GM23338 (cell line): ENCODE measurements around the gene MET. TPM values are rescaled to one million over a fixed set of nuclear protein-coding genes. Genes with fewer than 3 reads are reported as not detected.
A peak's percentile ranks its signal among the peaks of the same experiment; 100 is the strongest.

ENCODE experiments used
- ATAC-seq: fragments of 200-7000 bp; cut with Tn5 transposase; 3 replicates; pipeline ENCODE4 v1.9.1; 2020
- DNase-seq: peaks from one replicate; pipeline ENCODE4 v3.0.0-alpha.2; 2015; ENCODE audit warnings: low spot score
- H2AFZ ChIP-seq: fragments of 200-600 bp; sonication (generic); 2 replicates; pipeline ENCODE4 v1.8.0; 2016; ENCODE audit warnings: antibody characterized with exemption, mild to moderate bottlenecking, moderate library complexity
- H3F3A ChIP-seq: fragments of 200-600 bp; sonication (generic); replicated peaks from 2 replicates; pipeline ENCODE4 v1.8.0; 2017; ENCODE audit warnings: antibody characterized with exemption, mixed run types, low read depth
- H3K27ac ChIP-seq: fragments of 200-600 bp; sonication (generic); 2 replicates; pipeline ENCODE4 v1.6.1; 2016; ENCODE audit warnings: low read depth
- H3K27me3 ChIP-seq: fragments of 200-600 bp; sonication (generic); 2 replicates; pipeline ENCODE4 v1.8.0; 2016; ENCODE audit warnings: mild to moderate bottlenecking, mixed run types, moderate library complexity; ENCODE audit not compliant: insufficient read depth
- H3K36me3 ChIP-seq: fragments of 200-600 bp; sonication (generic); 2 replicates; pipeline ENCODE4 v1.8.0; 2016; ENCODE audit warnings: mild to moderate bottlenecking; ENCODE audit not compliant: insufficient read depth
- H3K4me1 ChIP-seq: fragments of 200-600 bp; sonication (generic); 2 replicates; pipeline ENCODE4 v1.8.0; 2016; ENCODE audit warnings: mild to moderate bottlenecking, moderate library complexity; ENCODE audit not compliant: insufficient read depth
- H3K4me2 ChIP-seq: fragments of 200-600 bp; sonication (generic); 2 replicates; pipeline ENCODE4 v1.7.1; 2017; ENCODE audit warnings: mixed run types
- H3K4me3 ChIP-seq: fragments of 200-600 bp; sonication (generic); 2 replicates; pipeline ENCODE4 v1.6.1; 2016; ENCODE audit warnings: mixed run types
- H3K79me2 ChIP-seq: fragments of 200-600 bp; sonication (generic); replicated peaks from 2 replicates; pipeline ENCODE4 v1.8.0; 2017; ENCODE audit warnings: mild to moderate bottlenecking; ENCODE audit not compliant: insufficient read depth
- H3K9me2 ChIP-seq: fragments of 200-600 bp; sonication (generic); 2 replicates; pipeline ENCODE4 v1.8.0; 2017; ENCODE audit not compliant: insufficient read depth
- H4K20me1 ChIP-seq: fragments of 200-600 bp; sonication (generic); replicated peaks from 2 replicates; pipeline ENCODE4 v1.8.0; 2017; ENCODE audit warnings: mild to moderate bottlenecking; ENCODE audit not compliant: insufficient read depth
- H3K27ac Mint-ChIP-seq: 2 replicates; pipeline ENCODE4 v1.8.0; 2020; ENCODE audit warnings: inconsistent platforms, mild to moderate bottlenecking, moderate library complexity, mixed read lengths
- H3K27me3 Mint-ChIP-seq: 3 replicates; pipeline ENCODE4 v1.8.0; 2022; ENCODE audit warnings: low read depth, mild to moderate bottlenecking, moderate library complexity, mixed read lengths, inconsistent platforms; ENCODE audit not compliant: insufficient read depth, poor library complexity
- H3K36me3 Mint-ChIP-seq: 3 replicates; pipeline ENCODE4 v1.8.0; 2021; ENCODE audit warnings: low read depth, mild to moderate bottlenecking, inconsistent platforms, moderate library complexity, mixed read lengths
- H3K4me1 Mint-ChIP-seq: 3 replicates; pipeline ENCODE4 v1.8.0; 2020; ENCODE audit warnings: mild to moderate bottlenecking, inconsistent platforms, mixed read lengths
- H3K4me3 Mint-ChIP-seq: 3 replicates; pipeline ENCODE4 v1.8.0; 2021; ENCODE audit warnings: moderate library complexity, mild to moderate bottlenecking, inconsistent platforms, mixed read lengths
- H3K9me3 Mint-ChIP-seq: 3 replicates; pipeline ENCODE4 v1.8.0; 2020; ENCODE audit warnings: moderate library complexity, mild to moderate bottlenecking, inconsistent platforms, mixed read lengths
- CREB1 ChIP-seq: fragments of 250-450 bp; sonication (Bioruptor Pico); IDR thresholded peaks from 2 replicates; pipeline ENCODE4 v1.5.0; 2020; ENCODE audit warnings: low read depth, mild to moderate bottlenecking, moderate library complexity
- ETS1 ChIP-seq: IDR thresholded peaks from 2 replicates; pipeline ENCODE4 v1.6.1; 2016; ENCODE audit warnings: antibody characterized with exemption
- EZH2 ChIP-seq: fragments of 200-600 bp; sonication (generic); IDR thresholded peaks from one replicate; pipeline ENCODE4 v1.8.0; 2017; ENCODE audit warnings: antibody characterized with exemption, mild to moderate bottlenecking, low read depth; ENCODE audit not compliant: unreplicated experiment
- EZH2phosphoT487 ChIP-seq: fragments of 200-600 bp; sonication (generic); IDR thresholded peaks from one replicate; pipeline ENCODE4 v1.8.1; 2018; ENCODE audit warnings: antibody characterized with exemption; ENCODE audit not compliant: unreplicated experiment
- JUNB ChIP-seq: IDR thresholded peaks from one replicate; pipeline ENCODE4 v1.6.1; 2016; ENCODE audit warnings: antibody characterized with exemption; ENCODE audit not compliant: unreplicated experiment
- NANOG ChIP-seq: IDR thresholded peaks from 2 replicates; pipeline ENCODE4 v1.6.1; 2016; ENCODE audit warnings: antibody characterized with exemption, borderline replicate concordance
- POLR2AphosphoS5 ChIP-seq: IDR thresholded peaks from 2 replicates; pipeline ENCODE4 v1.6.1; 2016; ENCODE audit warnings: antibody characterized with exemption, low read depth
- REST ChIP-seq: IDR thresholded peaks from one replicate; pipeline ENCODE4 v1.6.1; 2018; ENCODE audit warnings: antibody characterized with exemption; ENCODE audit not compliant: unreplicated experiment
- STAT1 ChIP-seq: IDR thresholded peaks from one replicate; pipeline ENCODE4 v1.6.1; 2016; ENCODE audit warnings: antibody characterized with exemption; ENCODE audit not compliant: unreplicated experiment
- ZNF114 ChIP-seq: fragments of 250-450 bp; sonication (Bioruptor Pico); IDR thresholded peaks from 2 replicates; pipeline ENCODE4 v1.5.0; 2020; ENCODE audit warnings: mild to moderate bottlenecking, moderate library complexity
- ZNF331 ChIP-seq: fragments of 250-450 bp; sonication (Bioruptor Pico); IDR thresholded peaks from 2 replicates; pipeline ENCODE4 v1.5.0; 2020; ENCODE audit warnings: low read depth, mild to moderate bottlenecking, moderate library complexity
- ZNF462 ChIP-seq: fragments of 250-450 bp; sonication (Bioruptor Pico); IDR thresholded peaks from 2 replicates; pipeline ENCODE4 v1.5.0; 2020; ENCODE audit warnings: mild to moderate bottlenecking, moderate library complexity
- polyA plus RNA-seq: library from polyadenylated mRNA; unstranded; fragments of >200 nt; fragmentation: Nextera tagmentation; extraction: Ambion mirVana; gene quantifications from 2 replicates; pipeline ENCODE4 v1.2.1, GENCODE V29; 2016
- total RNA-seq: library from RNA; depleted of rRNA; stranded (reverse); fragments of >200 nt; shearing (Covaris generic); gene quantifications from 2 replicates; pipeline ENCODE4 v1.2.3, GENCODE V29; 2014

The MET gene
- total and polyA plus RNA-seq, 2 experiments from 2014 or later, result 4.8 to 23.1 TPM

GRCh38 chr7:116790025-116790424, 118.0 kb downstream of the MET start:
- no peaks in the 10 kb centered on the region; the same call in 2 of the 3 replicates for H3K9me3 Mint-ChIP-seq

GRCh38 chr7:116792813-116793212, 120.8 kb downstream of the MET start:
- no peaks in the 10 kb centered on the region for H3K36me3 Mint-ChIP-seq
- Histone ChIP-seq H3K27me3 (no peaks in the 10 kb centered on the region), H2AFZ (no peak overlapping the region), H3K79me2 (no peaks in the 10 kb centered on the region), H3K4me2 (no peak overlapping the region), H3F3A (no peaks in the 10 kb centered on the region), H3K4me3 (no peak overlapping the region), H3K4me1 (peaks cover 3% of the 10 kb centered on the region; the same call in 1 of the 2 replicates), H3K27ac (no peak overlapping the region), H4K20me1 (no peaks in the 10 kb centered on the region), H3K36me3 (no peaks in the 10 kb centered on the region), H3K9me2 (no peaks in the 10 kb centered on the region)
- DNase-seq, result peak; percentile 26
- no peak overlapping the region for H3K27ac Mint-ChIP-seq
- no peaks in the 10 kb centered on the region; the same call in 2 of the 3 replicates for H3K9me3 Mint-ChIP-seq
- TF ChIP-seq ETS1 (no peak), ZNF462 (CRISPR knock-in tag) (no peak; the same call in 1 of the 2 replicates), POLR2AphosphoS5 (no peak), ZNF331 (CRISPR knock-in tag) (no peak), CREB1 (CRISPR knock-in tag) (no peak), NANOG (no peak), EZH2 (no peak), JUNB (no peak), STAT1 (no peak), ZNF114 (CRISPR knock-in tag) (no peak), REST (no peak)
- peaks cover 7% of the 10 kb centered on the region for H3K27me3 Mint-ChIP-seq
- peaks cover 7% of the 10 kb centered on the region for H3K4me1 Mint-ChIP-seq
- ATAC-seq, result peak; percentile 54; the same call in 1 of the 3 replicates
- H3K4me3 Mint-ChIP-seq, result no peak overlapping the region

More at GRCh38 chr7:116790025-116790424, 118.0 kb downstream of the MET start:
- Mint-ChIP-seq H3K36me3 (no peaks in the 10 kb centered on the region), H3K27me3 (peaks cover 7% of the 10 kb centered on the region), H3K27ac (no peak overlapping the region), H3K4me3 (no peak overlapping the region), H3K4me1 (peaks cover 7% of the 10 kb centered on the region; the same call in 2 of the 3 replicates)
- Histone ChIP-seq H3K4me2 (no peak overlapping the region), H3K27ac (no peak overlapping the region), H3K36me3 (no peaks in the 10 kb centered on the region), H3K27me3 (no peaks in the 10 kb centered on the region), H3K79me2 (no peaks in the 10 kb centered on the region), H3K4me3 (no peak overlapping the region), H3F3A (no peaks in the 10 kb centered on the region), H2AFZ (no peak overlapping the region), H4K20me1 (no peaks in the 10 kb centered on the region), H3K4me1 (peaks cover 3% of the 10 kb centered on the region; the same call in 1 of the 2 replicates), H3K9me2 (no peaks in the 10 kb centered on the region)
- DNase-seq (no peak), ATAC-seq (no peak)
- TF ChIP-seq POLR2AphosphoS5 (no peak), EZH2phosphoT487 (no peak), EZH2 (no peak)
